ENCODE results near the gene XYLB.

- TF ChIP-seq CTCF (conservative IDR thresholded peaks at IDR 0.05; ENCODE audit: low read depth, low read length): no peak
- no peak for TF ChIP-seq EZH2 (IDR thresholded peaks at IDR 0.05; ENCODE audit: low read length, unreplicated experiment)
These were observed 108.5 kb downstream of the XYLB start for GRCh38 chr3:38454884-38455638.

Measured in PC-3 (cell line).